ENCODE measurements around the gene YPEL5. TPM values are rescaled to one million over a fixed set of nuclear protein-coding genes. Genes with fewer than 3 reads are reported as not detected.

YPEL5 gene
- total RNA-seq, 1 experiment from 2014 or later = 43.7 TPM

DNA sequence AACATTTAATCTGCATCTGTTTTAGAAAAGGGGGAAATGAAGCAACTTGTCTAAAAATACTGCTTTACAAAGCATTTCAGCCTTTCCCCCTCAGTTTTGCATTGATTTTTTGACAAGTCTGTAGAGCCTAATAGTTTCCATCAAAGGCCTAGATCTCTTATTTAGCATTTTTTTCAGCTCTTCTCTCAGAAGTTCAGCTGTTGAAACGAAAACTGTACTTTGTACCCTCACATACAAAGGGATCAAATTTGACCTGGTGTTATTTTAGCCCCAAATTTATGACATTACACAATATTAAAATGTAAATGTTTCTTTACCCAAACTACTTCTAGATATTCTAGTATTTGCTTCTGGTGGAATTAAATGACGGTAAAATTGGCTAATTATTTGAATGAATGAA is 13.0 kb downstream of the YPEL5 start:
- DNase-seq (ENCODE audit: low spot score) = no peak
- in situ Hi-C loops (cut with HindIII; ENCODE audit: low sequenced_read_pairs) = no loop called here

DNA sequence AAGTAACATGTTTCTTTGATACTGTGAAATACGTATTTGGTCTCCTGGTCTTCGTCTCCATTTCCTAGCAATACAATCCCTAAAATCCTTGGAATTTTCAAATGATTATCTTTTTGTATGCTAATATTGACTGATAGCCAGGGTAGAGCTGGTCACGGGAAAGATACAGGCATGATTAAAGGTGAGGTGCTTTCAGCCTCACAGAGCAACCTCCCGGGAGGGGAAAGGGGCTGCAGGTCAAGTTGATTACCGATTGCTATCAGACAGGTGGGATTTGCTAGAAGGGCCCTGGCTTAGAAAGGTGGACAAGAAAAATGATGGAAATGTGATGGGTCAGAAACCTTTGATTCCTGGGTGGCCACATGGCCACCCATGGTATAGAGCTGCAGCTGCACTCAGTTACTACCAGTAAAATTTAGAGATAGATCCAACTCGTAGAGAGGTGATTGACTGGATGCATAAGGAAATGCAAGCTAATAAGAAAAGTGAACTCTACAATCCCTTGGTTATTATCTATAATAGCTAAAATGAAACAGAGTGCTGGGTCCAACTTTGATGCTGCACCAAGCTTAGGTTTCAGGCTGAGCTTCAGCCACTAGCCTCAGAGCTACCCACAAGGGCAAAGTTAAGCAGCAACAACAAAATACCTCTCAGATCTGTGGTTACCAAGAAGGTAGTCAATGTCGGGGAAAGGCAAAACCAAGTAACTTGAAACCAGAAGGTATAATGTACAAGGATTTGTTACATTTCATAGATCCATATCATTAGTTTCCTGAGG is 15.3 kb downstream of the YPEL5 start:
- in situ Hi-C loops (cut with HindIII; ENCODE audit: low sequenced_read_pairs) = no loop called here
- no peak for DNase-seq (ENCODE audit: low spot score)

GRCh38 chr2:30162806-30163205 is 16.0 kb downstream of the YPEL5 start:
- DNase-seq (ENCODE audit: low spot score) = no peak
- in situ Hi-C loops (cut with HindIII; ENCODE audit: low sequenced_read_pairs) = no loop called here

- DNase-seq (ENCODE audit: low spot score) = no peak
- in situ Hi-C loops (cut with HindIII; ENCODE audit: low sequenced_read_pairs) = no loop called here
Observed at GRCh38 chr2:30164131-30164925, 17.5 kb downstream of the YPEL5 start.

DNA sequence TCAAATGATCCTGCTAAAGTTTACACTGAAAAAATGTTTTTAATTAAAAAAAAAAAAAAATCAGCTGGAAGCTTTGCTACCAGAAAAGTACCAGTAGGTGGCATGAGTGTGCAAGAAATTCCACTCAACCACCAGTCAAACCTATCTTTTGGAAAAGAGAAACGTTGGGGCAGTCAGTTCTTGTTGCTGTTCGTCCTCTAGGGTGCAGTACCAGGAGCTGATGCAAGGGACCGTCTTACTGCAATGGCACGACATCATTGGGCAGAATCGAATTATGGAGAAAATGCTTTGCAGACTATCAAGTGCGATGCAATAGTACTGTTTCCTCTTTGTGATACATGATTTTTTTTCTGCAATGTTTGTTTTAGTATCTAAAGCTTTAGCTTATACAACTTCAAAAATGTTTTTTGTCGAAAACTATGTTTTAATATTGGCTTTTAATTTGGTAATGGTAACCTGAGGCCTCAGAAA is 18.3 kb downstream of the YPEL5 start:
- peak; percentile 83 for DNase-seq (ENCODE audit: low spot score)
- in situ Hi-C loops (cut with HindIII; ENCODE audit: low sequenced_read_pairs) = no loop called here

DNA sequence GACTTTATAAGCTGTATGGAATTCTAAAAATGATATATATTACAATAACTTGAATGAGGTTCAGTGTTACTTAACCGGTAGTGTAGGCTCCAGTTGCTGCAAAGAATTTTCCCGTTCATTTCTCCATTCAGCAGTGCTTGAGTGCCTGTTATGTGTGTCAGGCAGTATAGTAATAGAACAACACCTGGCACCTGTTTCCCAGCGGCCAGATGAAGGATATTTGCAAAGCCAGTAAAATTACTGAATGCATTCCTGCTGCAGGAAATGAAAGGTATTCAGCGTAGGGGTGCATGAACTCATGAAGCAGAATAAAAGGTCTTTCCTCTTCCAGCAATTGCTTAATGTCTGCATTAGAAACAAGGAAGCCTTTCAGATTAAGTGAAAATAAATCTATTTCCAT is 18.8 kb downstream of the YPEL5 start:
- in situ Hi-C loops (cut with HindIII; ENCODE audit: low sequenced_read_pairs) = no loop called here
- no peak for DNase-seq (ENCODE audit: low spot score)

DNA sequence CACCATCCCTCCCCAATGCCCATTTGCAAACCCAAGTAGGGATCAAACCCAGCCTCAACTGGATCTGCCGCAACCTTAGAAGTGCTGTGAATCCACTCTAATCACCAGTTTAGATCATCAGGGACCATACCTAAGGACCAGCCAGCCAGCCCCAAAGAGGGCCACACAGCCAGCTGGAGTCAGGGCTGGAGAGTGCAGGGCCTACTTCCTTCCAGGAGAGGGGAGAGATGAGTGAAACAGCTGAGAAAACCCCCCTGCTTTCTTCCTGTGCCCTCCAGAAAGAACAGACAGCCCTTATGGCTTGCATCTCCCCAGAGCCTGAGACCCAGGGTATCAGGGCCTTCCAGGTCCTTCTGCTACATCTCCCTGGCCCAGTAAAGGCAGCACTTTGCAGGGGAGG is 25.8 kb downstream of the YPEL5 start:
- no peak for DNase-seq (ENCODE audit: low spot score)
- in situ Hi-C loops (cut with HindIII; ENCODE audit: low sequenced_read_pairs) = no loop called here

DNA sequence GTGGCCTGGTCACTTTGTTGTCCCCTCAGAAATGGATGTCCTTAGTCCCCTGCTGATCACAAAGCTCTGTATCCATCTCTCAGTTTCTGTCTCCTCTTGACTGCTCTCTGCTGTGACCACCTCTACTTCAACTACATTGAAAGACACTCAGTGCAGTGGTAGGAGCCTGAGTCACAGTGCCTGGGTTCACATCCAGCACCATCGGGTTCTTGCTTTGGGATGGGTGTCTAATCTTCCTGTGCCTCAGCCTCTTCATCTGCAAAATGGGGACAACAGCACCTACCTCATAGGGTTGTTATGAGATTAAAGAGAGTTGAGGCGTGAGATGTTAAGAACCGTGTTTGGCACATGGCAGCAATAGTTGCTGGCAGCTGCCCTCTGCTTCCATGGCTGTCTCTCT is 30.6 kb downstream of the YPEL5 start:
- in situ Hi-C loops (cut with HindIII; ENCODE audit: low sequenced_read_pairs) = no loop called here
- DNase-seq (ENCODE audit: low spot score) = no peak

- no peak for DNase-seq (ENCODE audit: low spot score)
- in situ Hi-C loops (cut with HindIII; ENCODE audit: low sequenced_read_pairs) = no loop called here
Observed at GRCh38 chr2:30177956-30178355, 31.1 kb downstream of the YPEL5 start.

DNA sequence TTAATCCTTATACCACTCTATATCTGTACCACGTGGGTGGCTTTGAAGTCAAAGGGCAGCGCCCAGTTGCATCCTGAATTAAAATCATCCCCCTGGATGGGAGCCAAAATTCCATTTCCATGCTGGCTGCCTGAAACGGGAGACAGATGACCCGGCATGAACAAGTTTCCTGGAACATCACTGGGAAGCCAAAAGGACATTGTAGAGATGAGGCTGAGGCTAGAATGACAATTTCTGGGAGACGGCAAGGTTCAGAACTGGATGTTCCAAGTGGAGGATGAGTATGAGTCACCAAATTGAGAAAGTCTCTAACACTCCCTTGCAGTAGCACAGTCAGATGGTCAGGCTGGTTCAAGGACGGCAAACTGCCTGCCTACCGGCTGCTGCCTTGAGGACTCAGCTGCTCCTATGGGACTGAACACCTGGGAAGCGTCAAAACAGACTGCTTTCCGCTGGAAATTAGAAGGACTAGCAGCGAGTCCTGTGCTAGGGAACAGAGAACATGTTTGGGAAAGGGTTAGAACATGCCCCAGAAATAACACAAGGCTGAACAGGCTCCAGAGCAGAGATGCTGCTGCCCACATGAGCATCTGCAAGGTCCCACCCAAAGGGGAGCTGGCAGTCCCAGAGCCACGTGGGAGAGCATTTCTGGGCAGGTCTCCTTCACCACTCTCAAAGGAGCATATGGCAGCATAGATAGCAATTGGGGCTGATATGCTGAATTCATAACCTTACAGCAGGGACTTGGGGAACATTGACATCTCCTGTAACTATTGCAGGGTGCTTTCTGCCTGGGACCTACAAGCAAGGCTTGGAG is 32.0 kb downstream of the YPEL5 start:
- DNase-seq (ENCODE audit: low spot score) = no peak
- in situ Hi-C loops (cut with HindIII; ENCODE audit: low sequenced_read_pairs) = no loop called here

DNA sequence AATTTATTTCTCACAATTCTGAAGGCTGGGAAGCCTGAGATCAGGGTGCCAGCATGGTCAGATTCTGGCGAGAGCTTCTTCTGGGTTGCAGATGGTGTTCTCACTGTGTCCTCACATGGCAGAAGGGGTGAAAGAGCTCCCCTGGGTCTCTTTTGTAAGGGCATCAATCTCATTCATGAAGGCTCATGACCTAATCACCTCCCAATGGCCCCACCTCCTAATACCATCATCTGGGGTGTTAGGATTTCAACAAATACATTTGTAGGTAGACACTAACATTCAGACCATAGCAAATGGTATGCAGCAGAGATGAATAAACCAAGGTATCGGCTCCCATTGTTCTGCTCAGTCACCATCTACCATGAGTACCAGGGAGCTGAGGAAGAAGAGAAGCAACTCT is 32.7 kb downstream of the YPEL5 start:
- no peak for DNase-seq (ENCODE audit: low spot score)
- in situ Hi-C loops (cut with HindIII; ENCODE audit: low sequenced_read_pairs) = no loop called here

DNA sequence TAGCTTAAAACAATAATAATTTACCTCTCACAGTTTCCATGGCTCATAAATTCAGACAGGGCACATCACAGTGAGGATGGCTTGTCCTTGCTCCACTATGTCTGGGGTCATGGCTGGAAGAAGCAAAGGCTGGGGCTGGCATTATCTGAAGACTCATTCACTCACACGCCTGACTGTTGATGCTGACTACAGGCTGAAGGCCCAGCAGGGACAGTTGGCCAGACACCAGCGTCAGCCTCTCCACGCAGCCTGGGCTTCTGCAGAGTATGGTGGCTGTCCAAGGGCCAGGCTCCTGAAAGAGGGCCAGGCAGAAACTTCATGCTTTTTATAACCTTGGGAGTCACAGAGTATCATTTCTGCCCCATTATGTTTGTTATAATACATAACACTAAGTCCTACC is 33.4 kb downstream of the YPEL5 start:
- peak; percentile 31 for DNase-seq (ENCODE audit: low spot score)
- in situ Hi-C loops (cut with HindIII; ENCODE audit: low sequenced_read_pairs) = no loop called here

DNA sequence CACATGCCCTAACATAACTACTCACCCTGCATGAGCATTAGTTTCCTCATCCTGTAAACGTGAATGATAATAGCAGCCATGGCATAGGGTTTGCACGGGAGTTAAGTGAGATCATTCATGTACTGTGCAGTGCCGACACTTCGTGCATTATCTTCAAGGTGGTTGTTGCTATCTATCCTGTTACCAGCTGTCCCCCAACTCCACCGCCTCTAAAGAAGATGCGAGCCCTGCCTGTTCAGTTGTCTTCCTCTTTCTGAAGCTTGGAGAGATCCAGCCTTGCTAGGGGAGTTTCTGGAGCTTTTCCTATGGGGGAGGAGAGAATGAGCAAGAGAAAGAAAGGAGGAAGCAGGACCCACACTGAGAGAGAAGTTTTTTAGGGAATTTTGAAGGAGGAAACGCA is 34.4 kb downstream of the YPEL5 start:
- in situ Hi-C loops (cut with HindIII; ENCODE audit: low sequenced_read_pairs) = no loop called here

GRCh38 chr2:30184035-30184434 is 37.2 kb downstream of the YPEL5 start:
- in situ Hi-C loops (cut with HindIII; ENCODE audit: low sequenced_read_pairs) = no loop called here
- no peak for DNase-seq (ENCODE audit: low spot score)

More for the DNA sequence above, 34.4 kb downstream of the YPEL5 start:
- no peak for DNase-seq (ENCODE audit: low spot score)

DNA sequence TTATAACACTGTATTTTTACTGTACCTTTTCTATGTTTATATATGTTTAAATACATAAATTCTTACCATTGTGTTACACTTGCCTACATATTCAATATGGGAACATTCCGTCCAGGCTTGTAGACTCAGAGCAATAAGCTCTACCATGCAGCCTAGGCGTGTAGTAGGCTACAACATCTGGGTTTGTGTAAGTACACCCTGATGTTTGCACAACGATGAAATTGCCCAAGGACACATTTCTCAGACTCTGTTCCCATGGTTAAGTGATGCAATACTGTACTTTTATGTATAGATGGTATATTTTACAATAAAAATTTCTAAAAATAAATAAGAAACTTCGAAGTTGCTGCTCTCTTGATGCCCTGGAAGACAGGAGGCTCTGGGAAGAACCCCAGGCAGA is 38.4 kb downstream of the YPEL5 start:
- in situ Hi-C loops (cut with HindIII; ENCODE audit: low sequenced_read_pairs) = no loop called here

GRCh38 chr2:30188292-30188691 is 41.5 kb downstream of the YPEL5 start:
- DNase-seq (ENCODE audit: low spot score) = no peak
- in situ Hi-C loops (cut with HindIII; ENCODE audit: low sequenced_read_pairs) = no loop called here

More for the DNA sequence above, 38.4 kb downstream of the YPEL5 start:
- DNase-seq (ENCODE audit: low spot score) = no peak

GRCh38 chr2:30190637-30191036 is 43.8 kb downstream of the YPEL5 start:
- in situ Hi-C loops (cut with HindIII; ENCODE audit: low sequenced_read_pairs) = no loop called here
- no peak for DNase-seq (ENCODE audit: low spot score)

DNA sequence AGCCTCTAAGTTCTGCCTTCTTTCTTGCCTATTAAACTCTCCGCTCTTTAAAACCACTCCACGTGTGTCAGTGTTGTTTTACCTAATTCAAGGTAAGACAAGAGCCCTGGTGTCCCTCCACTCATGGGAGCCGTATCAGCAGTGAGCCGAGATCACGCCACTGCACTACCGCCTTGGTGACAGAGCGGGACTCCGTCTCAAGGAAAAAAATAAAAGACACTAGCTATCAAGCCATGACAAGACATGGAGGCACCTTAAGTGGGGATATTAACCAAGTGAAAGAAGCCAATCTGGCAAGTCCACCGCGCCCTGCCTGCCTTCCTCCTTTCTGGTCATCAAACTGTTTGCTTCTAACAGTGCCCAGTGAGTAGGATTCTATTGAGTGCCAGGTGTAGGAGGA is 44.3 kb downstream of the YPEL5 start:
- in situ Hi-C loops (cut with HindIII; ENCODE audit: low sequenced_read_pairs) = no loop called here
- no peak for DNase-seq (ENCODE audit: low spot score)

DNA sequence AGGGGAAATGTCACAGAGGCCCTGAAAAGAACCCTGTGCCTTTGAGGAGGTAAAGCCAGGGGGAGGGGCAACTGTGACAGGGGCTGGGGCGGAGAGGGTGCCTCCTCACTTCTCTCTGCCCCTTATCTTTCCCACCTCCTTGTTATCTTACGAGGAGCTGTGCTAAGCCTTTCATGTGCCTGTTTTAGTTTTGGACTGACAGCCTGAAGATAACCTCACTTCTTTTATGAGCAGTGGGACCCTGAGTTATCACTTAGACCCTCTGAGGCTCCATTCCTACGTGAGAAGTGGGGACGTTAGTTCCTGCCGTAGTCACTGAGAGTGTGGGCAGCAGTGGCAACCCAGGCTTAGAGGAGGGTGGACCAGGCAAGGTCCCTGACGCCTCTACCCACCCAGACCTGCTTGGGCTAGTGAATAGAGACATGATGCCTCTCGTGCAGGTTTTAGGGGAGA is 45.0 kb downstream of the YPEL5 start:
- in situ Hi-C loops (cut with HindIII; ENCODE audit: low sequenced_read_pairs) = no loop called here
- DNase-seq (ENCODE audit: low spot score) = no peak

DNA sequence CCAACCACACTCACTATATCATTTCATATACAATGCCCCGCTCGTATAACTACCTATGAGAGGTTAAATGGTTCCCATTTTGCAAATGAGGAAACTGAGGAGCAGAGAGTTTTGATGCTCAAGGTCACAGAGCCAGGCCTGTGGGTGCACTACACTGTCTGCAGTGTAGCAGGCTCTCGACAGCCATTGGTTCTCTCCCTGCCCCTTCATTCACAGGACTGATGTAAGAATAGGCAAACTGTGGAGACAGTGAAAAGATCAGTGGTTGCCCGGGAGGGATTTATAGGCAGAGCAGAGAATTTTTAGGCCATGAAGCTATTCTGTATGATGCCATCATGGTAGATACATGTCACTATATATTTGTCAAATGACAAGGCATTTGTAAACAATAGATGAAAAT is 45.5 kb downstream of the YPEL5 start:
- no peak for DNase-seq (ENCODE audit: low spot score)
- in situ Hi-C loops (cut with HindIII; ENCODE audit: low sequenced_read_pairs) = no loop called here
